Suppressor macrophage (primary cell): Measurements from ENCODE around the gene C1QTNF9.
"Not testable (repeated sequence)": the region's sequence is repeated elsewhere in the genome, so short reads cannot be mapped to it uniquely, and the experiment has no call there.

Source experiments
- DNase-seq, 4 experiments: peaks; one replicate each; pipeline ENCODE4 v3.0.0-alpha.2; 2020 to 2022

Gene C1QTNF9

GRCh38 chr13:24323036-24323738 lies 13.8 kb downstream of the C1QTNF9 start:
- no peak for DNase-seq

DNA sequence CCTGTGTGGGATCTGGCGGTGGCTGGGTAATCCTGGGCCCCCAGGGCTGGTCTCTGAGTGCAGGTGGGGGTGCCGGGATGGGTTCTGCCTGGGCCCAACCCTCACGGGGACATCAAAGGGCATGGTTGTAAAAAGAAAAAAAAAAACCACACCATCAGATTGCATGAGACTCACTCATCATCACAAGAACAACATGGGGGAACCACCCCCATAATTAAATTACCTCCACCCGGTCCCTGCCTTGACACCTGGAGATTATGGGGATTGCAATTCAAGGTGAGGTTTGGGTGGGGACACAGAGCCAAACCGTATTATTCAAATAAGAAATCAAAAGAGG lies 14.3 kb downstream of the C1QTNF9 start:
- no peak for DNase-seq

- DNase-seq: not testable (repeated sequence)
These were observed 18.2 kb downstream of the C1QTNF9 start for GRCh38 chr13:24327598-24327997.

DNA sequence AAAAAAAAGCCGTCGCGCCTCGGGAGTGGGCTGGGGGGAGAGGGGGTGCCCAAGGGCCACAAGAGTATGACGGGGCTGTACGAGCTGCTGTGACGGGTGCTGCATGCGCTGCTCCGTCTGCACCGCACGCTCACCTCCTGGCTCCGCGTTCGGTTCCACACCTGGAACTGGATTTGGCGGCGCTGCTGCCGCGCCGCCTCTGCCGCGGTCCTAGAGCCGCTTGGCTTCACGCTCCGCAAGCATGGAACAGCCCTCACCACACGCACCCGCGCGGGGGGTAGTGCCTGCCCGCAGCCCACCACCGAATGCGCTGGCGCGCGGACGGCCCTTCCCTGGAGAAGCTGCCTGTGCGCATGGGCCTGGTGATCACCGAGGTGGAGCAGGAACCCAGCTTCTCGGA lies 18.8 kb downstream of the C1QTNF9 start:
- DNase-seq: no peak

- DNase-seq: no peak
These were observed 29.3 kb downstream of the C1QTNF9 start for GRCh38 chr13:24338721-24339120.

DNA sequence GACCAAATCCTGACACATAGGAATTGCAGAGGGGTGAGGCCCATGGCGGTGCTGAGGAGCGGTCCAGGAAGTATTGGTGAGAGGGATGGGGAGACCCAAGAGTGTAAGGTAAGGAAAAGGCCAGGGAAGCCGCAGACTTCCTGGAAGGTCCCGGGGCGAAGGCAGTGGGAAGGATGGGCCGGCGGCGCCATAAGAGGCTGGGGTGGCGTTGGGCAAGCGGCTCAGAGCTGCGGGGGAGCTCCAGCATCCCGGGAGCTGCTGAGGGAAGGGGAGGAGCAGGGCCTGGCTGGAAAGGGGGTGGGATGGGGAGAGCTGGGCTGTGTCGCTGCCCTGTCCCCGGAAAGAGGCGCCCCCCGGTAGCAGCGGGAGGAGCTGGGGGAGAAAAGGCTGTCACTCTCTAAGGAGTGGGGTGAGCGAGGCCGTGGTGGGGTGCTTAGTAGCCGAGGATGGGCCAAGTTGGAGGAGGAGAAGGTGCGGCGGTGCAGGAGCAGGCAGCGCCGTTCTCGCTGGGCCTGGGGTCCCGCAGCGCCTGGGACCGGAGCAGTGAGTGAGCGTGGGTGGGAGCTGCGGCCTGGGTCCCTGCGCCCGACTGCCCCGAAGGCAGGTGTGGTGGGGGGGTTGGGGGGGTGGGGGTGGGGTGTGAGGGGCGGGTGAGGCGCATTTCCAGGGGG lies 30.7 kb downstream of the C1QTNF9 start:
- DNase-seq: no peak

GRCh38 chr13:24340608-24340955 lies 31.2 kb downstream of the C1QTNF9 start:
- no peak for DNase-seq

GRCh38 chr13:24341439-24341838 lies 32.1 kb downstream of the C1QTNF9 start:
- no peak for DNase-seq

DNA sequence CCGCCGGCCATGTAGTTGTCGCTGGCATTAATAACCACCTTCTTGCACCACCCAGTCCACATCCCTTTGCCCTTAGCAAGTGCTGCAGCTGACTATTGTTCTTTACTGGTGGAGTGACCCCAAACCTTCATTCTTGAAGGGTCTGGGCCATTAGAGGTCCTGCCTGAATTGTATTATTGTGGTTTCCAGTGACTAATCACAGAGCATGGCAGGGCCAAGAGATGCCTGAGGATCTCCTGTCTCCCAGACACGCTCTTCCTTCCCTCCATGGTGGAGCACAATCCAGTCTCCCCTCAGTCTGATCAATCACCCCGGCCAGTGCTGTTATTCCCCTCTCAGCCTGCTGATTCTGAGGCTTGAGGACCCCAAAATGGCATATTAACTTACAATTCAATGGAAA lies 39.0 kb downstream of the C1QTNF9 start:
- DNase-seq: no peak

GRCh38 chr13:24348797-24349515 lies 39.6 kb downstream of the C1QTNF9 start:
- DNase-seq: no peak

DNA sequence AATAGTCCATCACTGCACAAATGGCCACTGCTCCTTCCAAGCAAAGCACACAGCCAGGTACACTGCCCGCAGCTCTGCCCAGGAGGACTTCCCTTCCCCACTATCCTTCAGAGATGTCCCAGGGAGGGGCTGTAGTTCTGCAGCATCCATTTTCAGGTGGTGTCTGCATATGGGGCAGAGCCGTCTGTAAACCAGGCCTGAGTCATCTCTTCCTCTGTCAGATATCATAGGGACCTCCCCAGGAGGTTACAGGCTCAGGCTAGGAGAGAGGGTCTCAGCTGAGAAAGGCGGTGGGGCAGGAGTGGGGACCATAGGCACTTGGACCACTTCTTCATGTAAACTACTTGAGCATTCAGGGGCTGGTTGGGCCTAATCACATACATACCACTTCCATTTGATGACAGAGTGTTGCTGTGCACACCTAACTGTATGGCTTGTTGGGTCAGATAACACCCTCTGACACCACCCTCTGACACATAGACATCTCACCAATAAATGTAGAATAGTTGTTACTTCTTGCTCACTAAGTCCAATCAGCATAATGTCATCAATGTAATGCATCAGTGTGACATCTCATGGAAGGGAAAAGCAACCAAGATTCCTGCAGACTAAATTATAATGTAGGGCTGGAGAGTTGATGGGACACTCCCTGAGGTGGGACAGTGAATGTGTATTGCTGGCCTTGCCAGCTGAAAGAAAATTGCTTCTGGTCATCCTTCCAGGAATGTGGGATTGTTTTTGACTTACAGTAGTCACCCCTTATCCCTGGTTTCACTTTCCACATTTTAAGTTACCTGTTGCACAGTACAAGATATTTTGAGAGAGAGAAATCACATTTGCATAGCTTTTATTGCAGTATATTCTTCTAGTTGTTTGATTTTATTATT lies 40.6 kb downstream of the C1QTNF9 start:
- not testable (repeated sequence) for DNase-seq

- DNase-seq: no peak
These were observed 42.0 kb downstream of the C1QTNF9 start for GRCh38 chr13:24351423-24351822.

GRCh38 chr13:24353736-24354135 lies 44.4 kb downstream of the C1QTNF9 start:
- DNase-seq: no peak

GRCh38 chr13:24355103-24355502 lies 45.7 kb downstream of the C1QTNF9 start:
- DNase-seq: no peak

DNA sequence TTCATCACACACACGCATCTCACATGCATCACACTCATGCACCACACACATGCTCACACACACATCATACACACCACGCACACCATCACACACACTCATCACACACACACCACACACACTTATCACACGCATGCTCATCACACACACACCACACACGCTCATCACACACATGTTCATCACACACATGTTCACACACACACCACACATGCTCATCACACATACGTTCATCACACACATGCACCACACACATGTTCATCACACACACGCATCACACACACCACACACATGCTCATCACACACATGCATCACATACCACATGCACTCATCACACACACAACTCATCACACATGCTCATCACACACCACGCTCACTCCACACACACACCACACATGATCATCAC lies 46.9 kb downstream of the C1QTNF9 start:
- no peak for DNase-seq

DNA sequence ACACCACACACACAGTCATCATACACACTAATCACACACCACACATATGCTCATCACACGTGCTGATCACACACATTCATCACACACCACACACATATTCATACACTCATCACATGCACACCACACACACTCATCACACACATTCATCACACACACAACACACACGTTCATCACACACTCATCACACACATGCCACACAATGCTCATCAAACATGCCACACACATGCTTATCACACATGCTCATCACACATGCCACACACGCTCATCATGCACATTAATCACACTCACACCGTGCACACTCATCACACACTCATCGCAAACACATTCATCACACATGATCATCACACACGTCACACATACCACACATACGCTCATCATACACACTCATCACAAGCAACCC lies 47.5 kb downstream of the C1QTNF9 start:
- no peak for DNase-seq

DNA sequence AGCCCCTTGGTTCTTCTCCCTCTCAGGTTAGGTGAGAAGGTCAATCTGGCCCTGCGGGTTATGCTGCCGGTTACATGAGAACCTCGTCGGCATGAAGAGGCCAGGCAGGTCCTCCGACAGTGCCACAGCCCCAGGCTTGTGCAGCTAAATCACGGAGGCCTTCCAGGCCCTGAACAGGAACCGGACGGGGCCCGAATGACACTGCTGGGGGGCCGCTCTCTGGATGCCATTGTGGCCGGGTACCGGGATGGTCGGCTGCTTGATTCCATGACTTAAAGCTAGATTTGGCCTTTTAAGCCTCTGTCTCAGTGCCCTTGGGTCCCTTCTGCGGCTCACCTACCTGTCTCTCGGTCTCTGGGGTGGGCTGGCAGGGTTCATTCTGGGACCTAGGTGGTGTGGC lies 48.4 kb downstream of the C1QTNF9 start:
- DNase-seq: no peak

DNA sequence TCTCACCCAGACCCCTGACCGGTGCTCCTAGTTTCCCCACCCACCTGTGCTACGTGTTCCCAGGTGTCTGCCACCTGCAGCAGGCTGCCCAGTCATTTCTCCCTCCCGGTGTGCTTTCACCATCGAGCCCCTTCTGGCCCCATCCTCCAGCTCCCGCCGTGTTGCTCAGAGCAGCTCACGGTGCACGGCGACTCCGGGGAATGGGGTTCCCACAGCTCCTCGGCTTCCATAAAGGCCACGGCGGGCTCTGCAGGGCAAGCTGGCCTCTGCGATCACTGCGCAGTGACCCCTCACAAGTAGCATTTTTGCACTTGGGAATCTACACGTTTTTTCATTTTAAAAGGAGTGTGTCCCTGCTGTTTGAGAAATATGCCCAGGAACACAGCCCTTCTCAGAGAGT lies 49.5 kb downstream of the C1QTNF9 start:
- not testable (repeated sequence) for DNase-seq

GRCh38 chr13:24359252-24359651 lies 49.9 kb downstream of the C1QTNF9 start:
- DNase-seq: not testable (repeated sequence)

- no peak for DNase-seq
These were observed 50.7 kb downstream of the C1QTNF9 start for GRCh38 chr13:24360106-24360505.

- no peak for DNase-seq
These were observed 51.7 kb downstream of the C1QTNF9 start for GRCh38 chr13:24361113-24361512.

- DNase-seq: no peak
These were observed 52.5 kb downstream of the C1QTNF9 start for GRCh38 chr13:24361852-24362366.

GRCh38 chr13:24362435-24362952 lies 53.1 kb downstream of the C1QTNF9 start:
- no peak for DNase-seq
